ENCODE results near the gene CCDC7. TPM values are rescaled to one million over a fixed set of nuclear protein-coding genes. Genes with fewer than 3 reads are reported as not detected.
"Not testable (repeated sequence)": the region's sequence is repeated elsewhere in the genome, so short reads cannot be mapped to it uniquely, and the experiment has no call there.

CCDC7 gene
- total RNA-seq, 1 donor from 2014 or later = 10.3 TPM

- DNase-seq (ENCODE audit: low read depth in 2 of 2) = not testable (repeated sequence)
Observed at GRCh38 chr10:32562695-32563094, 116.8 kb downstream of the CCDC7 start.

- DNase-seq (ENCODE audit: low read depth in 2 of 2) = no peak
Observed at GRCh38 chr10:32577448-32577847, 131.5 kb downstream of the CCDC7 start.

GRCh38 chr10:32582946-32583345 is 137.0 kb downstream of the CCDC7 start:
- no peak for DNase-seq (ENCODE audit: low read depth in 2 of 2)

- not testable (repeated sequence) for DNase-seq (ENCODE audit: low read depth in 2 of 2)
Observed at GRCh38 chr10:32598022-32598421, 152.1 kb downstream of the CCDC7 start.

GRCh38 chr10:32600317-32600716 is 154.4 kb downstream of the CCDC7 start:
- DNase-seq (ENCODE audit: low read depth in 2 of 2) = no peak

- DNase-seq (ENCODE audit: low read depth in 2 of 2) = not testable (repeated sequence)
Observed at GRCh38 chr10:32601562-32601961, 155.6 kb downstream of the CCDC7 start.

- no peak for DNase-seq (ENCODE audit: low read depth in 2 of 2)
Observed at GRCh38 chr10:32605787-32606186, 159.8 kb downstream of the CCDC7 start.

- not testable (repeated sequence) for DNase-seq (ENCODE audit: low read depth in 2 of 2)
Observed at GRCh38 chr10:32610543-32610942, 164.6 kb downstream of the CCDC7 start.

- no peak for DNase-seq (ENCODE audit: low read depth in 2 of 2)
Observed at GRCh38 chr10:32616438-32616837, 170.5 kb downstream of the CCDC7 start.

- DNase-seq (ENCODE audit: low read depth in 2 of 2) = no peak
Observed at GRCh38 chr10:32618482-32618881, 172.5 kb downstream of the CCDC7 start.

GRCh38 chr10:32621969-32622368 is 176.0 kb downstream of the CCDC7 start:
- DNase-seq (ENCODE audit: low read depth in 2 of 2) = no peak

GRCh38 chr10:32622409-32622808 is 176.5 kb downstream of the CCDC7 start:
- no peak for DNase-seq (ENCODE audit: low read depth in 2 of 2)

GRCh38 chr10:32627183-32627582 is 181.2 kb downstream of the CCDC7 start:
- DNase-seq (ENCODE audit: low read depth in 2 of 2) = no peak

GRCh38 chr10:32629910-32630309 is 184.0 kb downstream of the CCDC7 start:
- DNase-seq (ENCODE audit: low read depth in 2 of 2) = no peak

GRCh38 chr10:32646535-32646934 is 200.6 kb downstream of the CCDC7 start:
- no peak for DNase-seq (ENCODE audit: low read depth in 2 of 2)

- no peak for DNase-seq (ENCODE audit: low read depth in 2 of 2)
Observed at GRCh38 chr10:32650246-32650655, 204.3 kb downstream of the CCDC7 start.

- DNase-seq (ENCODE audit: low read depth in 2 of 2) = not testable (repeated sequence)
Observed at GRCh38 chr10:32657430-32657829, 211.5 kb downstream of the CCDC7 start.

- DNase-seq (ENCODE audit: low read depth in 2 of 2) = no peak
Observed at GRCh38 chr10:32661346-32661745, 215.4 kb downstream of the CCDC7 start.

GRCh38 chr10:32680803-32681557 is 235.0 kb downstream of the CCDC7 start:
- DNase-seq (ENCODE audit: low read depth in 2 of 2) = no peak

GRCh38 chr10:32684291-32684690 is 238.4 kb downstream of the CCDC7 start:
- no peak for DNase-seq (ENCODE audit: low read depth in 2 of 2)

- DNase-seq (ENCODE audit: low read depth in 2 of 2) = no peak
Observed at GRCh38 chr10:32687116-32687515, 241.2 kb downstream of the CCDC7 start.

- no peak for DNase-seq (ENCODE audit: low read depth in 2 of 2)
Observed at GRCh38 chr10:32687546-32687945, 241.6 kb downstream of the CCDC7 start.

GRCh38 chr10:32692174-32692573 is 246.2 kb downstream of the CCDC7 start:
- peak in 1 of 2 donors; percentile 61 for DNase-seq (ENCODE audit: low read depth in 2 of 2)

Measured in lung microvascular endothelial cell (primary cell).